IPS-NIHi7 (cell line): ENCODE data around the gene RHNO1.

ENCODE experiments used
- DNase-seq: peaks from one replicate; pipeline ENCODE4 v3.0.0; 2012; ENCODE audit warnings: mixed read lengths; ENCODE audit errors: extremely low spot score

The RHNO1 gene

GRCh38 chr12:2900642-2901041 is 23.6 kb downstream of the RHNO1 start:
- no peak for DNase-seq

- no peak for DNase-seq
These were observed 25.4 kb downstream of the RHNO1 start for GRCh38 chr12:2902272-2902880.

- no peak for DNase-seq
These were observed 27.2 kb downstream of the RHNO1 start for GRCh38 chr12:2904260-2904659.

GRCh38 chr12:2912216-2912575 is 35.2 kb downstream of the RHNO1 start:
- no peak for DNase-seq

GRCh38 chr12:2919249-2919648 is 42.2 kb downstream of the RHNO1 start:
- DNase-seq = no peak

GRCh38 chr12:2922329-2922728 is 45.3 kb downstream of the RHNO1 start:
- DNase-seq = peak; percentile 24

GRCh38 chr12:2923057-2923456 is 46.0 kb downstream of the RHNO1 start:
- DNase-seq = no peak

- DNase-seq = no peak
These were observed 47.0 kb downstream of the RHNO1 start for GRCh38 chr12:2924019-2924418.

GRCh38 chr12:2925322-2925995 is 48.4 kb downstream of the RHNO1 start:
- no peak for DNase-seq

GRCh38 chr12:2930865-2931264 is 53.8 kb downstream of the RHNO1 start:
- DNase-seq = no peak

- no peak for DNase-seq
These were observed 56.6 kb downstream of the RHNO1 start for GRCh38 chr12:2933586-2933985.

- no peak for DNase-seq
These were observed 57.3 kb downstream of the RHNO1 start for GRCh38 chr12:2934371-2934770.

GRCh38 chr12:2936301-2936700 is 59.3 kb downstream of the RHNO1 start:
- no peak for DNase-seq

GRCh38 chr12:2937500-2937899 is 60.5 kb downstream of the RHNO1 start:
- no peak for DNase-seq
